Inflammatory macrophage treated with lipopolysaccharide for 4 hours (primary cell): ENCODE measurements around the gene FKTN.
A peak's percentile ranks its signal among the peaks of the same experiment; 100 is the strongest.
"Not testable (repeated sequence)": the region's sequence is repeated elsewhere in the genome, so short reads cannot be mapped to it uniquely, and the experiment has no call there.

Experiments used
- DNase-seq: peaks from one replicate; pipeline ENCODE4 v3.0.0-alpha.2; 2020

Gene FKTN

DNA sequence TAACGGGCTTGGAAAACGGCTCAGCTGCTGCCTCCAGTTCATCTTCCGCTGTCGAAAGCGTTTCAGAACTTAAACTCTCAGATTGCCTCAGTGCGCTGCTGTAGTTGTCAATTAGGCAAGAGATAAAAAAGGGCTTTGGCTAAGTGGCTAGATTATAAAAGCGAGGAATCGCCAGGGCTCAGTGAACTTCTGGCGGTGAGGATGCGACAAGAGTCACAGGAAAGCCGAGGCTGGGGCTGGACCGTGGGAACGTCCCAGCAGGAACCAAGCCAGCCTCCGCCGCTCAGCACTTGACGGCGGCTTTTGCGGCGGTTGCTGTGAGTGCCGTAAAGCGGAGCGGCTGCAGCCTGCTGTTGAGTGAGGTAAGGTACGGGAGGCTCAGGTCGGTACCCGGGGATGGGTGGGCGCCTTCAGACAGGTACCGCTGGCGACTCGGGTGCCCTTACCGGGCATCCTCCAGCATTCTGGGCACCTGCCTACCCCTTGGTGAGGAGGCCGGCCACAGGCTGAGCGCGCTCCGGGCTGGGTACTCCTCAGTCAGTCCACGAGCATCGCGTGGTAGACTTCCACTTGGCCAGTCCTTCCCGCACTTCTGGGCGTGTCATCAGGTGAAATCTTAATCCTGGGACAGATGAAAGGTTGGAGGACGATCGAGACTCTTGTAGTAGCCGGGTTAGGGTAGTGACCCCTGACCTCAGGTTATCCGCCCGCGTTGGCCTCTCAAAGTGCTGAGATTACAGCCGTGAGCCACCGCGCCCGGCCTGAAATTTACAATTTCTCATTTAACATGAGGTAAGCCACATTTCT is at the start of gene FKTN:
Gene FKTN, plus strand, starts transcription at position 328 of the 807 bp plus-strand sequence. CDS start 16,902 bp downstream, outside the sequence.
- DNase-seq = peak; percentile 87

DNA sequence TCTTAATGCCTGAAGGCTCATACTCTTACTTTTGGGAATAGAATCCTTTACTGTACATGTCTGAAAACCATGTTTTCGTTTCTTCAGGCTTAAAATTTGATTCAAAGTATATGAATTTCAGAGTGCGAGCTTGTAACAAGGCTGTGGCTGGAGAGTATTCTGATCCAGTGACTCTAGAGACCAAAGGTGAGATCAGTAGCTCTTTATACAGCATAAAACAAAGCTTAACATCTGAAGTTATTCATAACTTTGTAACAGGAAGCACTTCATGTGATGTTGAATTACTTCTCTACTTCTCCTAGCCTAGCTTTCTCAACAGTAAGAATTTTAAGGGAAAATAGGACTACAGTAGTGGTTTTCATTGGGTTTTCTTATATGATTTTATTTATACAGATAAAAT is 49.4 kb upstream of the FKTN start:
- peak; percentile 44 for DNase-seq

DNA sequence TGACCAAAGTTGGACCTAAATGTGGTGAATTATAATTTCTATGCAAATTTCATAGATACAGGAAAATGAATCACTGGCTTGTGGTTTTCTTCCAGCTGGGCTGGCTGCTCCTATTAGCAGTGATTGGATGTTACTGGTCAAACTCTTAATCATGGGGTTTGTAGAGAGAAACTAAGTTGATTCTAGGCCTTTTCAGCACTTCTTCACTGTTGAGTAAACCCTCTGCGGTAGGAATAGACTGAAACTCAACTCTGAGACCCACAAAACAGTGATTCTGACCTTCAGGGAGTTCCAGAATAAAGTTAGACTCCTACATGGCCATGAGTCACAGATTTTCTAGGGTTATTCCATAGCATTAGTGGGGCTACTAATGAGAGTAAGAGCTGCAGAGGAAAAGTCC is 47.9 kb upstream of the FKTN start:
- DNase-seq = peak; percentile 95

DNA sequence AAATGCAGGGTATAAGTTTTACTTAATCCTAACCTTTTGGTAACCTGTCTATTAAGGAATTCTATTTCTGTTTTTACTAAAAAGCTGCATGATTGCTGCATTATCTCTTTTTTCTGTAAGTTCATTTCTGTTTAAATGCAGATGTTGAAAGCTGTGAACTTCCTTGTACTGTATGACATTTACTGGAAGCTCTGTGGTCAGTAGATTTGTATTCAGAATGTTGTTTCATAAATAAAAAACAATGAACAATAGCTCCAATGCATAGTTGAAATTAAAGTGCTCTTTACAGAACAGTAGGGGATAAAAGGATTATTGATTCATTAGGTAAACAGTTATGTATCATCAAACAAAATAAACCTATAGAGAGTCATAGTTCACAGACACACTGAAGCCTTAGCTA is 46.5 kb upstream of the FKTN start:
- peak; percentile 70 for DNase-seq

DNA sequence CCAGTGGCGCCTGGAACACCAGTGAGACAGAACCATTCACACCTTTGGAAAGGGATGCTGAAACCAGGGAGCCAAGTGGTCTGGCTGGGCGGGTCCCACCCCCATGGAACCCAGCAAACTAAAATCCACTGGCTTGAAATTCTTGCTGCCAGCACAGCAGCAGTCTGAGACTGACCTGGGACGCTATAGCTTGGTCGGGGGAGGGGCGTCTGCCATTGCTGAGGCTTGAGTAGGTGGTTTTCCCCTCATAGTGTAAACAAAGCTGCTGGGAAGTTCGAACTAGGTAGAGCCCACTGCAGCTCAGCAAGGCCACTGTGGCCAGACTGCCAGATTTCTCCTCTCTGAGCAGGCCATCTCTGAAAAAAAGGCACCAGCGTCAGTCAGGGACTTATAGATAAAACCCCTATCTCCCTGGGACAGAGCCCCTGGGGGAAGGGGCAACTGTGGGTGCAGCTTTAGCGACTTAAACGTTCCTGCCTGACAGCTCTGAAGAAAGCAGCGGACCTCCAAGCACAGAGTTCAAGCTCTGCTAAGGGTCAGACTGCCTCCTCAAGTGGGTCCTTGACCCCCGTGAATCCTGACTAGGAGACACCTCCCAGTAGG is 42.0 kb upstream of the FKTN start:
- DNase-seq = no peak

DNA sequence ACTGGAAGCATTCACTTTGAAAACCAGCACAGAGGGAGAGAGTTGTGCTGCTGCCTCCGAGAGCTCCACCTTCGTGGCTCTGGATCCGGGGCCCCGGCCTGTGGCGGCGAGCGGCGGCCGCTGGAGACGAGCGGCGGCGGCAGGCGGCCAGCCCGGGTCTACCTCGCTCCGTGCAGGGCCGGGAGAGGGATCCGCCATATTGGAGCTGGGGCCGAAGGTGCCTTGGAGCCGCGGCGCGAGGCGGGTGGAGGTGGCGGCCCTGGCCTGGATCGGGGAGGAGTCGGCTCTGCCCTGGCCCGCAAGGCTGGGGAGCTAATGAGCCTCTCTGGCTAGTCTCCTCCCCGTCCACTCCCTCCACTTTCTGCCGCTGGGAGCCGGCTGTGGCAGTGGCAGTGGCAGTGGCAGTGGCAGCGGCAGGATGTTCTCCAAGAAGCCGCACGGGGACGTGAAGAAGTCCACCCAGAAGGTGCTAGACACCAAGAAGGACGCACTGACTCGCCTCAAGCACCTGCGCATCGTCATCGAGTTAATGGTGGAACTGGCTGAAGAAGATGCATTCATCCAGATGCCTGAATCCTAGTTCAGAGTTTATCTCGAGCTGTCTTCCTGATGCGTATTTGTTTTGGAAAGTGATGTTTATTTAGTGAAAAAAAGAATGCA is 38.1 kb upstream of the FKTN start:
- peak; percentile 17 for DNase-seq

DNA sequence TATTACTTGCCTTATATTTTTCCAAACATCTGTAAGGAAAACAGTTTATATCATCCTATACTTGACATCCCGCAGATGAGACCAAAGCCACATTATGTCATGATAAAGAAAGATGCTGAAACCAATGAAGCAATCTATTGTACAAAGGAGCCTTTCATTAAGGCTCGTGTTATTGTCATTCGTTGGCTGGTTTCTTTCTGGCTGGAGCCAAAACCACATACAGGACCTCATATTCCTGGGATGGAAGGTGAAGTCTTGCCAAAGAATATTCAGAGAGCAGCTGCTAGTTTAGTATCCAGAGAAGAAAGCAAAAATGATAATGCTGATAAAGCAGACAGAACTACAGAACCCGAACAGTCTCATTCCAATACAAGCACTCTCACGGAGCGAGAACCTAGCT is 36.9 kb upstream of the FKTN start:
- not testable (repeated sequence) for DNase-seq

DNA sequence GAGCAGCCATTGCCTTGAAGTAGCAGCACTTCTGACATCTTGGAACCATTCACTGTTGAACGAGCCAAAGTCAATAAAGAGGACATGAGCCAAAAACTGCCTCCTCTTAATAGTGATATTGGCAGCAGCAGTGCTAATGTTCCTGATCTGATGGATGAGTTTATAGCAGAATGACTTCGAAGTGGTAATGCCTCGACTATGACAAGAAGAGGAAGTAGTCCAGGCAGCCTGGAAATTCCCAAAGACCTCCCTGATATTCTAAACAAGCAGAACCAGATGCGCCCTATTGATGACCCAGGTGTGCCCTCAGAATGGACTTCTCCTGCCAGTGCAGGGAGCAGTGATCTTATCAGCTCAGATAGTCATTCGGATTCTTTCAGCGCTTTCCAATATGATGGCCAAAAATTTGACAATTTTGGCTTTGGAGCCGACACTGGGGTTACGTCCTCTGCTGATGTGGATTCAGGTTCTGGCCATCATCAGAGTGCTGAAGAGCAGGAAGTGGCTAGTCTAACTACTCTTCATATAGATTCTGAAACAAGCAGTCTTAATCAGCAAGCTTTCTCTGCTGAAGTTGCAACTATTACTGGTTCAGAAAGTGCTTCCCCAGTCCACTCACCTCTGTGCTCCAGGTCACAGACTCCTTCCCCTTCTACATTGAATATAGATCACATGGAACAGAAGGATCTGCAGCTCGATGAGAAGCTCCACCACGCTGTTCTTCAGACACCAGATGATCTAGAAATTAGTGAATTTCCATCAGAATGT is 35.1 kb upstream of the FKTN start:
- not testable (repeated sequence) for DNase-seq

DNA sequence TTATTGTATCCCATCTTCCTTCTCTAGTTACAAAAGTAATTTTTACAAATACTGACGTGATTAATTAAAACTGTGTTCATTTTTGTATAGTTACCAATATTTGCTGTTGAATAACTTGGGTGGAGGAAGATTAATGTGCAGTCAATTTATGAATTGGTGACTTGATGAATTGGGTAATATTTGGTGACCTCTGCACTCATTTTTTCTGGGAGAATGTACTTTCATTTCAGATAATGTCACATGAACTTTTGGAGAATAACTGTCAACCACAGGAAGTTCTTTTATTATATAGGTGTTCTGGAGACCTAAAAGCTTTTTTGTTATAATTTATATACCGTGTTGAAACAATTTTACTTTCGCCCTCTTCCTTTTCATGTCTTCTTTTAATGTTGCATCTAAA is 26.4 kb upstream of the FKTN start:
- peak; percentile 26 for DNase-seq

DNA sequence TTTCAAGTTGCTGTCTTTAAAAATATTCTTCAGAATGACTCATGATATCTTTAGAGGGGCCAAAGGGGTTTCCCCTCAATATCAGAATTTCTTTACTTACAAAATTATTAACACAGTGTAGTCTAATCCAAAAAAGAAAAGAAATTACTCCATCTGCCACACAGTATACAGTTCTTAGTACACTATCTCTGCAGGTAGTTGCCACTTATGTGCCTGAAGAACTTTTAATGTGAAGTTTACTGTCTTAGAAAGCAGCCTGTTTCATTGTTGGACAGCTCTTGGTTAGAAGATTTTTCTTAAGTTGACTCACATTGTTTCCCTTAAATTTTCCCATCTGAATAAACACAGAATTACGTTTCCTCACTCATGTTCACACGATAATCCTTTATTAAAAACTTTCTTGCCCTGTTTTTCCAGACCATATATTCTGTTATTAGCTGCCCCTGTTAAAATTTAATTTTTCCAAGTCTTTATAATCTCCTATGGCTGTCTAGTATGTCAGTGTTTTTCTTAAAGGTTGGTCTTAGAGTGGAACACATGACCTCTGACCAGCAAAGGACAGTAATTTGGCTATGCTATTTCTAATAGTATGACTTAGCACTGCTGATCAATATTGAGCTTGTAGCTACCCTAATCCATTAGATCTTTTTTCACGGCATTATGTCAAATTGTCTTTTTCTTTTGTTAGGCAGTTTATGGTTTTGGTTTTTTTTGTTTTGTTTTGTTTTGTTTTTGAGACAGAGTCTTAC is 21.8 kb upstream of the FKTN start:
- DNase-seq = no peak

DNA sequence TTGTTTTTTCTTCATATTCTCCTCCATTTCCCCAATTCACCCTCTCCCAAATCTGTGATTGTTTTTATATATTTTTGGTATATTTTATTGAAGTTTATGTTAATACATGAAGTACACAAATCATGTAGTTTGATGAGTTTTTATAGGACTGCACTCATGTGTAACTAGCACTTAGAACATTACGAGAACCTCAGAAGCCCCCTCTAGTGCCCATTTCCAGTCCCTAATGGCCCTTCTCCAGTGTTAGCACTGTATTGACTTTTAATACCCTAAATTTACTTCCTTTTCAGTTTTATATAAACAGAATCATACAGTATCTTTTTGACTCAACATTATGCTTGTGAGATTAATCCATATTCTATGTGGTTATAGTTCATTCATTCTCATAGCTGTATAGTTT is 18.5 kb upstream of the FKTN start:
- no peak for DNase-seq

DNA sequence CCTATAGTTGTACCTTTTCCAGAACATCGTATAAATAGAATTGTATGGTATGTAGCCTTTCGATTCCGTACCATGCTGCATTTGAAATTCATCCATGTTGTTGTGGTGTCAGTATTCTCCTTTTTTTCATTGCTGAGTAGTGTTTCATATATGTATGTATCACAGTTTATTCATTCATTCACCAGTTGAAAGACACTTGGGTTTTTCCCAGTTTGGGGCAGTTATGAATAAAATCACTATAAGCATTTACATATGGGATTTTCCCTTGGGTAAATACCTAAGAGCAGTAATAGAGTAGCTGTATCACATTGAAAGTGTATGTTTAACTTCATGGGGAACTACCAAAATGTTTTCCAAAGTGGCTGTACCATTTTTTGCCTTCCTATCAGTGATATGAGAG is 16.1 kb upstream of the FKTN start:
- DNase-seq = peak; percentile 73

DNA sequence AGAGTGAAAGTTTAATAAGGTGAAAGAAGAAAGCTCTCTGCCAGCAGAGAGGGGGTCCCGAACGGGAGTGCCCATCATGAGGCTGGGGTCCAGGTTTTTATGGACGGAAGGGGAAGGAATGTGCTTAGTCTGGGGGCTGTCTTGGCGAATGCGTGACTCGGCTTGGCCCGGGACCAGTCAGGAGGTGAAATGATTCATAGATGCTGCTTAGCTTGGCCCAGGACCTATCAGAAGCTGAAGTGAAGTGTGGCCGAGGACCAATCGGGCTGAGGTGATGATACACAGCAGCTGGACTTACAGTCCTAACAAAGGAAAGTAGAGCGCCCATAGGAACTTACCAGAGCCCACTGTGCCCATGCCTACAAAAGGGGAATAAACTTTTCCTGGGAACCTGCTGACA is 3.9 kb upstream of the FKTN start:
- no peak for DNase-seq

DNA sequence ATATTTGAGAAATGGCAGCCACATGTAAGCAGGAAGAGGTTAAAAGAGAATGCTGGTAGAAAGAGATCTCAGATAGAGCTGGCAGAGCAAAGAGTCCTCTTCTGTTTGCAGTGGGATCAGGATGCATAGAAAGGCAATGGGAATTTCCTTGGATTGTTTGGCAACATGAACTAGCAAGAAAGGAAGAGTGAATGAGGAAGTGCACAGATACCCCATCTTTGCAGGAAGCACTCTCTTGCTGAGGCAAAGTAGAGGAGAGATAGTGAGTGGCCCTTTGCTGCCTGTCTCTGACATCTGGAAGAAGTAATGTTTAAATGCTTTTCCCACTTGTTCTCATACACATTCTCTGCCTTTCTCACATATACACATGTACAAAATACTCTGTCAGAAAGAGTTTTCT is 14.5 kb downstream of the FKTN start:
- DNase-seq = no peak

DNA sequence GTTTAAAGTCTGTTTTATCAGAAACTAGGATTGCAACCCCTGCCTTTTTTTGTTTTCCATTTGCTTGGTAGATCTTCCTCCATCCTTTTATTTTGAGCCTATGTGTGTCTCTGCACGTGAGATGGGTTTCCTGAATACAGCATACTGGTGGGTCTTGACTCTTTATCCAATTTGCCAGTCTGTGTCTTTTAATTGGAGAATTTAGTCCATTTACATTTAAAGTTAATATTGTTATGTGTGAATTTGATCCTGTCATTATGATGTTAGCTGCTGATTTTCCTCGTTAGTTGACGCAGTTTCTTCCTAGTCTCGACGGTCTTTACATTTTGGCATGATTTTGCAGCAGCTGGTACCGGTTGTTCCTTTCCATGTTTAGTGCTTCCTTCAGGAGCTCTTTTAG is 22.0 kb downstream of the FKTN start:
- DNase-seq = not testable (repeated sequence)

DNA sequence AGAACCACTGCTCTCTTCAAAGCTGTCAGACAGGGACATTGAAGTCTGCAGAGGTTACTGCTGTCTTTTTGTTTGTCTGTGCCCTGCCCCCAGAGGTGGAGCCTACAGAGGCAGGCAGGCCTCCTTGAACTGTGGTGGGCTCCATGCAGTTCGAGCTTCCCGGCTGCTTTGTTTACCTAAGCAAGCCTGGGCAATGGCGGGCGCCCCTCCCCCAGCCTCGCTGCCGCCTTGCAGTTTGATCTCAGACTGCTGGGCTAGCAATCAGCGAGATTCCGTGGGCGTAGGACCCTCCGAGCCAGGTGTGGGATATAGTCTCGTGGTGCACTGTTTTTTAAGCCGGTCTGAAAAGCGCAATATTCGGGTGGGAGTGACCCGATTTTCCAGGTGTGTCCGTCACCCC is 23.6 kb downstream of the FKTN start:
- not testable (repeated sequence) for DNase-seq

DNA sequence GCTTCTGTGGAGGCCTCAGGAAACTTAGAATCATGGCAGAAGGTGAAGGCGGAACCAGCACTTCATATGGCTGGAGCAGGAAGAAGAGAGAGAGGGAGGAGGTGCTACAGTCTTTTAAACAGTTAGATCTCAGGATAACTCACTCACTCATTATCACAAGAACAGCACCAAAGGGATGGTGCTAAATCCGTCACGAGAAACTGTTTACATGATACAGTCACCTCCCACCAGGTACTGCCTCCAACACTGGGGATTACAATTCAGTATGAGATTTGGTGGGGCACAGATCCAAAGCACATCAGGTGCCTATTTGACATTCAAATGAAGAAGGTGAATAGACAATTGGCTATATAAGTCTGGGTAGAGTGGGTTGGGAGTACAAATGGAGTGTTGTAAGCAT is 35.2 kb downstream of the FKTN start:
- no peak for DNase-seq

DNA sequence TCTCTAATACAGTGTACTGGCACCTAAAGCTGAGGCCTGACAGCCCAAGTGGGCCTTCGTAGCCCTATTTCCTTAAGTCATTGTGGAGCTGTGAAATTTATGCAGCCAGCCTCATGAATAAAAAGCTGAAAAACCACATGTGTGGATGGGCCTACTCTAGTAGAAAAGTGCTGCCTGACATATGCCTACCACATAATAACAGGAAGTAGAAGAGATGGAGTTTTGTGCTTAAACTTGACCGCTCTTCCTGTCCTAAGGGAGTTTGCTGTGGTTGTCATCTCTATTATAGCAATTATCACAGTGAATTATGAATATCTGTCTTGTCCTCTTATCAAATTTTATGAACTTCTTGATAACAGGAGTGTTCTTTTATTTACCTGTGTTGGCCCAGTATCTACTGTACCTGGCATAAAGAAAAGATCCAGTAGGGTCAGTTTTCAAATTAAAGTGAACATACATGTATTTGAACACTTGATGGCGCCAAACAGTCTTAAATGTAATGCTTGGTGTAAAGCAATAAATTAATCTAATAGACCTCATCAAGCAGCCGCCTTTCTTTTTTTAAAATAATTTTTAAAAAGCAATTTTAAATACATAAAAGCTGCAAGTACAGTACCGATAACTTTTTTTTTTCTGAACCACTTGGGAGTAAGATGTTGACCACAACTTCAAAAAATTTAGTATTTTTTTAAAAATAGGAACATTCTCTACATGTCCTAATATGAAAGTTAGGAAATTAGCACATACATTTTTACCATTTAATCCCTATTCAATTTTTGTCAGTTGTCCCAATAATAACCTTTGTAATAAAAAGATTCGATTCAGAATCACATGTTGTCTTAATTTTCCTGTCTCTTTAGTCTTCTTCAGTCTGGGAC is 51.0 kb downstream of the FKTN start:
- DNase-seq = peak; percentile 53

DNA sequence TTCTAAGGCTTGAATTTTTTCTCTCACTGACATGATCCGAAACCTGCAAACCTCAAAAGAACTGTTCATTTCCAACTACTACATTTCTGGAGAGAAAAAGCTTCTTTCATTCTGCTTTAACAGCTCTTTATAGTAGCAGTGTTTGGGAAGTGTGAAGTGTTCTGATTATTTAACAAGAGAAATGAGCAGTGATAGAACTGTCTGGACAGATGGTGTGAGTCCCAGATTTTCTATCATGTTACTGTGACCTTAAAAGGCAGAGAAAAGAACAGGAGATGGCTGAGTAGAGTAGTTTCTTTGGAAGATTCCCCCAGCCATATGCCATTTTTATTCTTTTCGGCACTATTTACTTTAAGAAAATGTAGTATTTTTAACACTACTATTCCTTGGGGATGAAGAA is 63.1 kb downstream of the FKTN start:
- no peak for DNase-seq

DNA sequence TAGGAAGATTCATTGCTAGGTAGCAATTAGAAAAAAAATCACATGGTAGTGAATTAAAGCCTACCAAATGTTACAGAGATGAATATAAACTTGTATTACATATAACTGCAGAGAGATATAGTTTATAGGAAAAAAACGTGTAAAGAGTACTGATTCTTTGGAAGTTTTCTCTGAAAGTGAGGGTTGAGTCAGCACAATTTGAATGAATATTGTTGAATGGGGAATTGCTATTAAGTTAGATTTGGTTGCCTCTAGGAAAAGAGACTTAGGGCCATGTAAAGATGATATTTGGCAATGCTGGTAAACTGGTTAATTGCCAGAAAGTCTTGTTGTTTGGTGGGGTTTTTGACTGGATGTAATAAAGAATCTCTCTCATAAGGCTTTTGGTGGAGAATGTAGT is 67.2 kb downstream of the FKTN start:
- DNase-seq = no peak

DNA sequence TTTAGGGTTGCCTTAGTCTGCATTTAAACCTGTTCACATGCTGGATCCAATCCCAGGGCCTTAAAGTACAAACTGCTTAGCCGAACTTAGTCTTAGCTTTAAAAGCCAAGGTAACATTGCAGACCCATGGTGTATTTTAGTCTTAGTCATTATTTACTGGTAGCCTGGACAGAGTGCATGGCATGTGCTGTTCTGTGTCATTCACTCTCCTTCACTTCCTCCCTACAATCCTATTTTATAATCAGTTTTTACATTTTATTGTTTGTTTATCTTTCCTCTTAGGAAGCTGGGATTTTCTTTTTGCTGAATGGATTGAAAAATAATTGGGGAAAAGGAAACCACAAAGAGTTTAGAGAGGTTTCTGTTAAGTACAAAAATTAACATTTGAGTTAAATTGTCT is 74.9 kb downstream of the FKTN start:
- DNase-seq = no peak

DNA sequence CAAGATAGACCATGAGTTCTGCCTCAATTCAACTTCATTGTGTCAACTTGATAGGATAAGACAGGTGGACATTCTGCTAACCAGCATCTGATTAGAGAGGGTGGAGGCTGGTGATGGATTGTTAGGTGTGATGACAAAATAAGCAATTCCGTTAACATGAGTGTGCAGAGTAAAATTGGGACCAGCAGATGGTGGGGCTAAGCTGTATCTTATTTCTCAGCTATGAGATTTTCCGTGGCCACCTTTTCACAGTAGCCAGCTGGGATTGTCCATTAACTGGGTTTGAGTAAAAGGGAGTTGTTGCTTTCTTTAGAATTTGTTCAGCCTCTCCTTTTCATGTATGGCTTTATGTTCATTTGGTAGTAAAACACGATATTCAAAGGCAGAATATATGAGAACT is 75.5 kb downstream of the FKTN start:
- no peak for DNase-seq
